Osteoblast (primary cell): ENCODE measurements around the gene HLA-DRA. TPM values are rescaled to one million over a fixed set of nuclear protein-coding genes. Genes with fewer than 3 reads are reported as not detected.

Source experiments
- DNase-seq: peaks from one replicate; pipeline ENCODE4 v3.0.0; 2011; ENCODE audit warnings: low spot score, mixed read lengths; ENCODE audit not compliant: insufficient read length; ENCODE audit errors: missing footprints
- H2AFZ ChIP-seq: 2 replicates; pipeline ENCODE4 v1.6.0; 2011; ENCODE audit warnings: mild to moderate bottlenecking, low read length
- H3K27ac ChIP-seq: 2 replicates; pipeline ENCODE4 v1.5.1; 2011; ENCODE audit warnings: mild to moderate bottlenecking, low read depth, low read length, moderate library complexity
- H3K27me3 ChIP-seq: 2 replicates; pipeline ENCODE4 v1.6.0; 2012; ENCODE audit warnings: mild to moderate bottlenecking, control low read depth, inconsistent platforms, low read length, moderate library complexity; ENCODE audit not compliant: insufficient read depth
- H3K36me3 ChIP-seq: 2 replicates; pipeline ENCODE4 v1.5.1; 2011; ENCODE audit warnings: mild to moderate bottlenecking, low read length, control low read depth, moderate library complexity; ENCODE audit not compliant: insufficient read depth
- H3K4me1 ChIP-seq: 2 replicates; pipeline ENCODE4 v1.5.1; 2011; ENCODE audit warnings: mild to moderate bottlenecking, low read length, control low read depth, moderate library complexity; ENCODE audit not compliant: insufficient read depth
- H3K4me2 ChIP-seq: 2 replicates; pipeline ENCODE4 v1.6.0; 2011; ENCODE audit warnings: mild to moderate bottlenecking, low read length; ENCODE audit not compliant: insufficient read depth
- H3K4me3 ChIP-seq: fragments of 200-600 bp; sonication (generic); 3 replicates; pipeline ENCODE4 v1.5.1; 2012; ENCODE audit warnings: mild to moderate bottlenecking, low read length, inconsistent platforms; ENCODE audit not compliant: insufficient read depth
- H3K79me2 ChIP-seq: 2 replicates; pipeline ENCODE4 v1.6.0; 2012; ENCODE audit warnings: mild to moderate bottlenecking, low read length, control low read depth, inconsistent platforms; ENCODE audit not compliant: insufficient read depth
- H3K9me3 ChIP-seq: 2 replicates; pipeline ENCODE4 v1.5.1; 2011; ENCODE audit warnings: low read depth, low read length, control low read depth
- H4K20me1 ChIP-seq: 2 replicates; pipeline ENCODE4 v1.6.0; 2012; ENCODE audit warnings: mild to moderate bottlenecking, low read length, control low read depth; ENCODE audit not compliant: insufficient read depth
- CTCF ChIP-seq: IDR thresholded peaks from 2 replicates; pipeline ENCODE4 v1.5.1; 2011; ENCODE audit warnings: mild to moderate bottlenecking, low read depth, low read length, moderate library complexity; ENCODE audit errors: extremely low read depth
- total RNA-seq: library from RNA; depleted of rRNA; stranded (reverse); fragments of >200 nt; gene quantifications from 2 replicates; pipeline ENCODE4 v1.2.3, GENCODE V29; 2012

HLA-DRA gene
- total RNA-seq, 1 donor = 5.8 TPM

GRCh38 chr6:32436995-32437836 lies 2.5 kb upstream of the HLA-DRA start:
- no peak for TF ChIP-seq CTCF
- no peak overlapping the region for H3K4me3 ChIP-seq
- H3K27me3 ChIP-seq = peaks cover 3% of the 10 kb centered on the region
- no peaks in the 10 kb centered on the region for H3K9me3 ChIP-seq
- no peaks in the 10 kb centered on the region for H4K20me1 ChIP-seq
- no peaks in the 10 kb centered on the region for H3K4me1 ChIP-seq
- no peaks in the 10 kb centered on the region for H3K79me2 ChIP-seq
- no peak overlapping the region for H3K4me2 ChIP-seq
- H3K36me3 ChIP-seq = no peaks in the 10 kb centered on the region
- H3K27ac ChIP-seq = no peak overlapping the region
- peak; percentile 27 for DNase-seq
- no peak overlapping the region for H2AFZ ChIP-seq

GRCh38 chr6:32439139-32439538 lies 548 bp upstream of the HLA-DRA start:
- Histone ChIP-seq H2AFZ (no peak overlapping the region), H3K4me2 (no peak overlapping the region), H3K4me3 (no peak overlapping the region), H3K79me2 (no peaks in the 10 kb centered on the region), H3K27me3 (peaks cover 3% of the 10 kb centered on the region), H4K20me1 (no peaks in the 10 kb centered on the region), H3K9me3 (no peaks in the 10 kb centered on the region), H3K36me3 (no peaks in the 10 kb centered on the region), H3K27ac (no peak overlapping the region), H3K4me1 (no peaks in the 10 kb centered on the region)
- no peak for TF ChIP-seq CTCF
- DNase-seq = no peak

- H3K27me3 ChIP-seq = no peaks in the 10 kb centered on the region
- no peak for DNase-seq
- H2AFZ ChIP-seq = no peak overlapping the region
- no peaks in the 10 kb centered on the region for H3K79me2 ChIP-seq
- H3K4me1 ChIP-seq = no peaks in the 10 kb centered on the region
- no peaks in the 10 kb centered on the region for H4K20me1 ChIP-seq
- no peak for TF ChIP-seq CTCF
- H3K9me3 ChIP-seq = no peaks in the 10 kb centered on the region
- no peak overlapping the region for H3K4me2 ChIP-seq
- no peak overlapping the region for H3K4me3 ChIP-seq
- H3K36me3 ChIP-seq = no peaks in the 10 kb centered on the region
- no peak overlapping the region for H3K27ac ChIP-seq
Measured at GRCh38 chr6:32442243-32442667, 2.6 kb downstream of the HLA-DRA start.

- H4K20me1 ChIP-seq = no peaks in the 10 kb centered on the region
- no peak overlapping the region for H3K27ac ChIP-seq
- no peaks in the 10 kb centered on the region for H3K4me1 ChIP-seq
- no peak for TF ChIP-seq CTCF
- no peak overlapping the region for H3K4me3 ChIP-seq
- H3K36me3 ChIP-seq = no peaks in the 10 kb centered on the region
- H3K79me2 ChIP-seq = no peaks in the 10 kb centered on the region
- no peak overlapping the region for H3K4me2 ChIP-seq
- H2AFZ ChIP-seq = no peak overlapping the region
- DNase-seq = peak; percentile 44
- H3K9me3 ChIP-seq = no peaks in the 10 kb centered on the region
- no peaks in the 10 kb centered on the region for H3K27me3 ChIP-seq
Measured at GRCh38 chr6:32442977-32443552, 3.4 kb downstream of the HLA-DRA start.
